NOMO-1 (cell line): ENCODE results near the gene RGMA.

Experiments
- DNase-seq, 2 experiments: peaks; one replicate each; lab custom pipeline; 2025; ENCODE audit not compliant: unreplicated experiment in 2 of 2; lab: John Stamatoyannopoulos, UW

RGMA gene

DNA sequence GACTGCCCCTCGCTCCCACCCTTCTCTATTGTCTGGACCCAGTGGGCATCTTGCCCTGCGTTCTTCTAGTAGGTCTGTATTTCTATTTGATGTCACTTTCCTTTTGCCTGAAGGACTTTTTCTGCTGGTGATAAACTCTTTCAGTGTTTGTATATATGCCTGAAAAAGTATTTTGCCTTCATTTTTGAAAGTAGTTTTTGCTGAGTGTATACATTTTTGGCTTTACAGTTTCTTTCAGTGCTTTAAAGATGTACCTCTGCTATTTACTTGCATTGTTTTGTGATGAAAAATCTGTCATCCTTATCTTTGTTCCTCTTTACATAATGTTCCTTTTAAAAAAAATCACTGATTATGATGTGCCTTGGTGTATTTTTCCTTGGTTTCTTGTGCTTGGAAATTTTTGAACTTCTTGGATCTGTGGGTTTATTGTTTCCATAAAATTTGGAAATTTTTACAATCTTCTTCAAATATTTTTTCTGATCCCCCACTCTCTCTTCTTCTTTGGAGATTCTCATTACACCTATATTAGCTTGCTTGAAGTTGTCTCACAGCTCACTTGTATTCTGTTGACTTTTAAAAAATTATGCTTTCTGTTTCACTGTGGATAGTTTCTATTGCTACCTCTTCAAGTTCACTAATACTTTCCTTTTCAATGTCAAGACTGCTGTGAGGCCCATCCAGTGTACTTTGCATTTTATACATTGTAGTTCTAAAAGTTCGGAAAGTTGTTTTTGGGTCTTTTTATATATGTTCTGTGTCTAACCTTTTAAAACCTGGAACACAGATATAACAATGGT, 67.8 kb downstream of the RGMA start:
- DNase-seq: no peak

DNA sequence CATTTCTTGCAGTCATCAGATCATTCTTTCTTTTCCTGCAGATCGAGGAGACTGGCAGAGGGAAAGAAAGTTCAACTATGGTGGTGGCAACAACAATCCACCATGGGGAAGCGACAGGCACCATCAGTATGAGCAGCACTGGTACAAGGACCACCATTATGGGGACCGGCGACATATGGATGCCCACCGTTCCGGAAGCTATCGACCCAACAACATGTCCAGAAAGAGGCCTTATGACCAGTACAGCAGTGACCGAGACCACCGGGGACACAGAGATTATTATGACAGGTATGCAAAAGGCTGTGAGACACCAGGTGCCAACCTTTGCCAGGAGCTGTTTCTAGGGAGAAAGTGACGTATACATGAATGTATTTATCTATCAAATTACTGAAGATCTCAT, 69.0 kb downstream of the RGMA start:
- DNase-seq: no peak

DNA sequence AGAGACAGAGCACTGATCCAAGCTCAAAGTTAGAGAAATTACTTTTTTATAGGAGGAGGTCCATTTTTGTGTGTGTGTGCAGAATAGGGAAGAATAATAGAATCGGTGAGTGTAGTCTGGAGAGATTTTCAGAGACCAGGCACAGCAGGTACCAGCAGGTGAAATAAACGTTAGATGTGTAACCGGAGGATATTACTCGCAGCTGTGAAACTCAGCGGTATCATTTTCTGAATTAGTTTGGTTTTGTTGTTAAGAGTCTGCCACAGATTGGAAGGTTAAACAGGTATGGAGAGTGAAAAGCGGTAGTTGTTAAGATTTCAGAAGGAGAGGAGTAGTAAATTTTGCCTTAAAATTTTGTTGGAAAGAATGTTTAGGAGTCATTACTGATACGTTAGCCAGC, 69.9 kb downstream of the RGMA start:
- DNase-seq: no peak

DNA sequence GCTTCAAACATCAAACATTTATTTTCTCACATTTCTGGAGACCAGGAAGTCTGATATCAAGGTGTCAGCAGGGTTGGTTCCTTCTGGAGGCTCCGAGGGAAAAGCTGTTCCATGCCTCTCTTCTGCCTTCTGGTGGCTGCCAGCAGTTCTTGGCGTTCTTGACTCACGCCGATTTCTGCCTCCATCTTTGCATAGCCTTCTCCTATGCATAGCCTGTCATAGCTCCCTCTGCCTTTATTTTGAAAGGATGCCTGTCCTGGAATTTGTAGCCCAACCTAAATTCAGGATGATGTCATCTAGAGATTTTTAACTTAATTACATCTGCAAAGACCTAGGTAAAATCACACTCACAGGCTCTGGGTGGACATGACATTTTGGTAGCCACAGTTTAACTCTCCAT, 70.4 kb downstream of the RGMA start:
- DNase-seq: no peak

DNA sequence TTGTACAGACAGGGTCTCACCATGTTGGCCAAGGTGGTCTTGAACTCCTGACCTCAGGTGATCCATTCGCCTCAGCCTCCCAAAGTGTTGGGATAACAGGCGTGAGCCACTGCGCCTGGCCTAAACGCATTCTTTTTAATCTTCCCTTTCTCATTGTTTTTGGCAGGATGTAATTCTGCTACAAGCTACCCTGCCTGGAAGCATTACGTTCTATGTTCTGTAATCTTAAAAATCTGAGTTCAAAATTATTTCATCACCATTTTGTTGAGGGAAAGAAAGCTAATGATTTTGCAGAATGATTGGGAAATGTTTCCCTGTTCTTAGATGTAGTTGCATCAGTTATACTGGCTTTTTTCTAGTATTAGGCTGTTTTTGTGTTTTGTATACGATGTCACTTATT, 71.5 kb downstream of the RGMA start:
- DNase-seq: no peak

DNA sequence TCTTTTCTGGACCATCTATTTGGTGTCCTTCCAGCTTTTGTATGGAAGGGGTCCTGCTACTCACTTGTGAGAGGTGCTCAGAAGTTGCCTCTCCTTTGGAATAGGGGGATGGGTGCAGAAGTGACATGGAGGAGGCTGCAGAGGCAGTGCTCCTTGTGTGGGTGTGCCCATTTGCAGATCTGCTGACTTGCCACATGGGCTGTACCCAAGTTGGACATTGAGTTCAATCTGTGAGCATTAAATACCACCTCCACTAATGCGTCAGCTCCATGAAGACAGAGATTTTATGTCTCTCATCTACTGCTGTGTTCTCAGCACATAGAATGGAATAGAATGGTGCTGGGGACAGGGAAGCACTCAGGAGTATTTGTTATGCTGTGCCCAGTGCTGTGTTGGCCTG, 76.2 kb downstream of the RGMA start:
- DNase-seq: no peak

DNA sequence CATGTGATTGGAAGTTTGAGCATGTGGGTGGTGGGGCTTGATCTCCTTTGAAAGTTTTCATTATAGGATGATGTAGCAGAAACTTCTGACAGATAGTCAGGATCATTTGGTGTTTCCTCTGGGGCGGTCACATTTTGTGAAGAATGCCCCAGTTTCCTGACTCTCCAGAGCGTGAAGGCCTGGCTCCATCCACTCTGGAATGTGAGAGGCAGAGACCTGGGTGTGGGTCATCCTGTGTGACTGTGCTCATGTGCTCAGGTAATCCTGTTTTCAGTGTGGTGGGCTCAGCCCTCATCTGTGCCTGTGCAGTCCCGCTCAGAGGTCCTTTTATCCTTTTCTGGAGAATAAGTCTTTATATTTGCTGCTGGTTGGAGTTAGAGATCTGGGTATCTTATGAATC, 81.0 kb downstream of the RGMA start:
- DNase-seq: no peak

DNA sequence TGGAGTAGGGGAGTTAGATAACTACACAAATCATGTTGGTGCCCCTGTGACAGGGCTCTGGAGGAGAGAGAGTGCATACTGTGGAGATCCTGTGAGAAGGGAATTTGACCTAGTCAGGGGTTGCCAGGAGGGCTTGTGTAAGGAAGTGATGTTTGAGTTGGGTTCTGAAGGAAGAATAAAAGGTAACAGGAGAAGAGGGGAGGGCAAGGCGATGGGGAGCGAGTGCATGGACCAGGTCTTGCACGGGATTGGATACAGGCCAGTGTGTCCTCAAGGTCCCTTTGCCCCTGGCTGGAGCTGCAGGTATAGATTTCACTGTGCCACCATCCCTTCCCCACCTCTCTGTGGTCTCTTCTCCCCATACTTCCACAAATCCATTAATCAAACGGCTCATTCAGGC, 83.9 kb downstream of the RGMA start:
- DNase-seq: no peak

DNA sequence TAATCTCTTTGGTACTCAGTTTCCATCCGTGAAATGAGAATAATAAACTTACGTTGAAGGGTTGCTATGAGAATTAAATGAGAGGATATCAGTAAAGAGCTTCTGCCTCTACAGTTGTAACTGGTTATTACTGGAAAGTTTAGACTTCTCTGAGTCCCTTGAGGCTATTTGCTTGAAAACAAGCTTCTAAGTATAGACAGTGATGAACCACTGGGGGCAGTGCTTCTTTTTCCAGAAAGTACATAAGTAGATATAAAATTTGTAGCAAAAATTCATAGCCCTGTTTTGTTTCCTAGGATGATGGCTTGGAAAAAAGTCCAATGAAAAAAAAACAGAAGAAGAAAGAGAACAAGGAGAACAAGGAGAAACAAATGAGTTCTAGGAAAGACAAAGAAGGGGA, 87.1 kb downstream of the RGMA start:
- DNase-seq: no peak

DNA sequence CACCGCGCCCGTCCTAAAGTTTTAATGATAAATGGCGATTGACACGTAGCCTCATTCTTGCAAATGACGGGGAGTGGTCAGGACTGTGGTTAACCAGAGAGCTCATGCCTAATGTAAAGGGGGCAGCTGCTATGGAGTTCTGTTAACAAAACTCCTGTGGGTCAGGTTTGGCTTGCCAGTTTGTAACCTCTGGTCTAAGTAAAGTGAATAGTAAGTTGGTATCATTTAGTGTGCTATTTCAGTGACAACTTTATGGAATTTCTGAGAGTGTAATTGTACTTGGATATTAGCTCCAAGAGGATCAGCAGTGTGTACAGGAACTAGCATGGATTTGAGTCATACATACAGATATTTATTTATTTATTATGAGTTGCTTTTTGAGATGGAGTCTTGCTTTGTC, 87.9 kb downstream of the RGMA start:
- no peak for DNase-seq

DNA sequence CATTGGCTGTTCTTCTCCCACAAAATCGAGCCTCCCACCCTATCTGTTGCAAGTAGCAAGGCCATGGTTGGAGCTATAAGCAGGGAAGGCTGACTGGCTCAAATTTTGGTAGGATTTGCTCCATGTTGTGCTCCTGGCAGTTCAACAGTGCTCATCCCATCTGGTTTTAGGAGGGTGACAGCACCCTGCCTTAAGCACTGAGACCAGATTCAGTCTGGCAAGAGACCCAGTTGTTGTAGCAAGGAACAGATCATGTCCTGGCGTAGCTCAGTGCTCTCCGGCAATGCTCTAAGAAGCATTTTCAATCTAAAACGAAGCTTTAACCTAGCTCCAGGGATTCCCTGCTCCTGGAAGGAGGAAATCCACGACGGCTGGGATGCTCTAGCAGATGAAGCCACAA, 91.2 kb downstream of the RGMA start:
- DNase-seq: no peak

DNA sequence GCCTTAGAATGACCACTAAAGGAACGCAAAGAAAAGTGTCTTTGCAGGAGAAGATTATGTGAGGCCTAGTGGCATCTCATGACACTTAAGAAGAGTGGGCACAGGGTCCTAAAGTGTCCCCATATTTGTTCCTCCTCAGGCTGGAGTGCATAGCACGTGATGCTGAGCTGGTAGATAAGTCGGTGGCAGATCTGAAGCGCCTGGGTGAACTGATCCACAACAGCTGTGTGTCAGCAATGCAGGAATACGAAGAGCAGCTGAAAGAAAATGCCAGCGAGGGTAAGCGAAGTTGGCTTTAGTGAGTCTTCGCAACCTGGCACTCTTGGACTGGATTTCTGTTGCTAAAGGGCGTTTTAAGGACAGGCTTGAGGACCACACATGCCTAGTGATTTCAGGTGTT, 96.3 kb downstream of the RGMA start:
- no peak for DNase-seq

DNA sequence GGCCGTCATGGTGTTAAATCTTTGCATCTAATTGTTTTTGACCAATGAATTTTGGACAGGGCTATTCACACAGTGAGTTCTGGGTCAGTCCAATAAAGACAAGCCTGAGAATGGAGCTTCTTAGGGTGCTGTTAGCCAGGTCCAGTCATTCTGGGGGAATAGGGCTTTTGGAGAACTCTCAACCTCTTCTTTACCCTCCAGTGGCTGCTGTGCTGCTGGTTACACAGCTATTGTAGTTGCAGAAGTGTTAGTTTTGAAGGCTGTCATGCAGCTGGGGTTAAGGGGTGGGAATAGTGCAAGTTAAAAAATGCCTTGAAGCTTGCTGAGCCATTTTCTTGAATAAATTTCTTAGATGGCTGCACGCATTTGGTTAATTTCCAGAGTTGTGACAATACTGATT, 99.0 kb downstream of the RGMA start:
- no peak for DNase-seq

DNA sequence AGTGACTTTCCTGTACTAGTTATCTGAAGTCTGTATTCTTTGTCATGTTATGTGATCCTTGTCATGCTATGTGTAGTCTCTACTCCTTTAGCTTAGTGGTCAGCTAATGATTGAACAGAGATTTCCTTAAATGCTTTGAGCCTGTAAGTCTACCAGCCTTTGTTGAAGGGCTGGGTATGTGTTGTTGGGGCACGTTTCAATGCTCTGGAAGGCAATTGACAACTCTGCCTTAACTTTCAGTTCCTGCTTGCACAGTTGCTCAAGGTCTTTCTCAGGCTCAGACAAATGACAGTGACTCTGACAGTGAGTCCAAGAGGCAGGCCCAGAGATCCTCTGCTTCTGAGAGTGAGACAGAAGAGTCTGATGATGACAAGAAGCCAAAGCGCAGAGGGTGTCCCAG, 99.5 kb downstream of the RGMA start:
- peak; percentile 3 to 40 for DNase-seq
